HL-60 (cell line): Measurements from ENCODE around the gene THNSL1.

Experiments used
- DNase-seq, 2 experiments: peaks; one replicate each; pipeline ENCODE4 v3.0.0-alpha.2; 2010 to 2020; ENCODE audit warnings: low read depth in 1 of 2, low spot score in 1 of 2
- H3K27ac ChIP-seq: fragments of 250-450 bp; sonication (Bioruptor Pico); replicated peaks from 2 replicates; pipeline ENCODE4 v1.5.1; 2020; ENCODE audit warnings: mild to moderate bottlenecking, moderate library complexity
- H3K27me3 ChIP-seq: fragments of 250-450 bp; sonication (Bioruptor Pico); 2 replicates; pipeline ENCODE4 v1.5.1; 2021; ENCODE audit warnings: mild to moderate bottlenecking, moderate library complexity; ENCODE audit not compliant: insufficient read depth, poor library complexity, severe bottlenecking
- H3K4me3 ChIP-seq: replicated peaks from 2 replicates; pipeline ENCODE4 v1.5.1; 2011; ENCODE audit warnings: mild to moderate bottlenecking, control low read depth, low read length; ENCODE audit not compliant: insufficient read depth
- CTCF ChIP-seq: IDR thresholded peaks from one replicate; pipeline ENCODE4 v1.5.1; 2011; ENCODE audit warnings: low read length, control low read depth, inconsistent platforms; ENCODE audit not compliant: insufficient read depth
- GABPA ChIP-seq: IDR thresholded peaks from 2 replicates; pipeline ENCODE4 v1.6.1; 2012; ENCODE audit warnings: low read depth
- POLR2AphosphoS5 ChIP-seq: IDR thresholded peaks from 2 replicates; pipeline ENCODE4 v1.6.1; 2012; ENCODE audit warnings: low read depth
- REST ChIP-seq: IDR thresholded peaks from 2 replicates; pipeline ENCODE4 v1.6.1; 2012; ENCODE audit warnings: low read depth; ENCODE audit not compliant: insufficient replicate concordance
- SPI1 ChIP-seq: IDR thresholded peaks from 2 replicates; pipeline ENCODE4 v1.6.1; 2012; ENCODE audit warnings: low read depth, mild to moderate bottlenecking, borderline replicate concordance

THNSL1 gene

GRCh38 chr10:25039531-25039930, 23.1 kb downstream of the THNSL1 start:
- no peak overlapping the region for H3K27ac ChIP-seq
- TF ChIP-seq CTCF (no peak), SPI1 (no peak), GABPA (no peak), REST (no peak), POLR2AphosphoS5 (no peak)
- H3K4me3 ChIP-seq: no peak overlapping the region
- DNase-seq: no peak
- H3K27me3 ChIP-seq: no peaks in the 10 kb centered on the region

GRCh38 chr10:25046641-25047040, 30.2 kb downstream of the THNSL1 start:
- no peak for TF ChIP-seq REST
- no peak for TF ChIP-seq SPI1
- TF ChIP-seq CTCF: no peak
- no peak for TF ChIP-seq POLR2AphosphoS5
- no peak for TF ChIP-seq GABPA
- no peak overlapping the region for H3K27ac ChIP-seq
- no peaks in the 10 kb centered on the region for H3K27me3 ChIP-seq
- no peak for DNase-seq
- H3K4me3 ChIP-seq: no peak overlapping the region

DNA sequence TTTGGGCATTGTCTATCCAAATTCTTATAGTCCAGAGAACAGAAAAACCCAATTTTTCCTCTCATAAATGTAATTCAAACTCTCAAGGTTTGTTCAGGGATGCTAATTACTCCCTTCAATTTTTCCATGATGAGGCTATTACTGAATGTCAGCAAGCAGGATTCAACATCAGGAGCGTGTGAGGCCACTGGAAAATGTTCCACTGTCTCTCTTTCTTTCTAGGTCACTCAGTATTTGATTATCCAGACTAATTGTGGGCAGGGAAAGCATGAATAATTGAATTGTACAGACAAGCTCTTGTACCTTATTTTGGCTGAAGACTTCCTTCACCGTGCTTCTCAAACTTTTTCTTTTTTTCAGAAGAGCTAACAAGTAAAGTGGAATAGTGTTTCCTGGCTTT, 30.7 kb downstream of the THNSL1 start:
- no peak for DNase-seq
- Histone ChIP-seq H3K27ac (no peak overlapping the region), H3K27me3 (no peaks in the 10 kb centered on the region), H3K4me3 (no peak overlapping the region)
- TF ChIP-seq POLR2AphosphoS5: no peak
- TF ChIP-seq CTCF: no peak
- no peak for TF ChIP-seq GABPA
- no peak for TF ChIP-seq SPI1
- TF ChIP-seq REST: no peak
